HCT116 (cell line): ENCODE results near the gene OCRL. TPM values are rescaled to one million over a fixed set of nuclear protein-coding genes. Genes with fewer than 3 reads are reported as not detected.

Experiments
- ATAC-seq: fragments of 200-7000 bp; cut with Tn5 transposase; 2 replicates; pipeline ENCODE4 v1.9.1; 2020; ENCODE audit warnings: mild to moderate bottlenecking, moderate library complexity
- BruUV-seq: library from RNA; stranded (reverse); fragments of 400-500 nt; replicated peaks from 2 replicates; lab custom pipeline; 2021; lab: Mats Ljungman, UMichigan
- CTCF ChIA-PET: fragments of 300-600 bp; sonication (Branson Sonifier 250); formaldehyde crosslinking; loops from one replicate; lab custom pipeline; 2021; ENCODE audit warnings: antibody characterized with exemption; lab: Charles Lee
- POLR2A ChIA-PET: fragments of 300-600, 350-600 bp; sonication (Branson Sonifier 250); formaldehyde crosslinking; loops from one replicate; lab custom pipeline; 2021; ENCODE audit warnings: antibody characterized with exemption; lab: Charles Lee
- RAD21 ChIA-PET, 2 experiments: fragments of 300-600 bp; sonication (Branson Sonifier 250); formaldehyde crosslinking; loops; one replicate each; lab custom pipeline; 2023; ENCODE audit warnings: low total read pairs in 2 of 2; ENCODE audit not compliant: uncharacterized antibody in 2 of 2, unreplicated experiment in 2 of 2, low non-redundant PET in 1 of 2; lab: Charles Lee
- DNase-seq: peaks from one replicate; pipeline ENCODE4 v3.0.0-alpha.2; 2010; ENCODE audit warnings: low read depth, low spot score
- H2AFZ ChIP-seq: fragments of 200-600 bp; shearing (Covaris generic), sonication (generic); 2 replicates; pipeline ENCODE4 v1.6.1; 2017; ENCODE audit warnings: low read depth, mixed run types, mixed read lengths, antibody characterized with exemption, low read length; ENCODE audit not compliant: poor library complexity, severe bottlenecking
- H3K27ac ChIP-seq: 2 replicates; pipeline ENCODE4 v1.5.1; 2012; ENCODE audit warnings: low read depth, low read length
- H3K27me3 ChIP-seq: fragments of 200-600 bp; sonication (generic); 2 replicates; pipeline ENCODE4 v1.6.1; 2016; ENCODE audit warnings: mixed run types, low read length, mixed read lengths; ENCODE audit not compliant: insufficient read depth
- H3K36me3 ChIP-seq, 2 experiments: fragments of 200-500 bp in 1 of 2; fragments of 200-600 bp in 1 of 2; sonication (Bioruptor generic) in 1 of 2; sonication (generic) in 1 of 2; 2 replicates each; pipeline versions ENCODE4 v1.5.1 to v1.6.1; 2014 to 2016; ENCODE audit warnings: low read length in 2 of 2, inconsistent platforms in 1 of 2, mixed read lengths in 1 of 2, mixed run types in 1 of 2; ENCODE audit not compliant: insufficient read depth in 2 of 2, control insufficient read depth in 1 of 2
- H3K4me1 ChIP-seq, 2 experiments: fragments of 200-600 bp in 1 of 2; sonication (generic) in 1 of 2; 2 replicates each; pipeline versions ENCODE4 v1.5.1 to v1.6.1; 2012 to 2017; ENCODE audit warnings: low read length in 2 of 2, inconsistent platforms in 1 of 2, mild to moderate bottlenecking in 1 of 2, mixed read lengths in 1 of 2, mixed run types in 1 of 2, moderate library complexity in 1 of 2; ENCODE audit not compliant: insufficient read depth in 2 of 2, control insufficient read depth in 1 of 2
- H3K4me2 ChIP-seq: fragments of 200-600 bp; sonication (generic); 2 replicates; pipeline ENCODE4 v1.6.1; 2017; ENCODE audit warnings: mixed run types, low read length, mixed read lengths
- H3K4me3 ChIP-seq, 2 experiments: fragments of 200-600 bp in 1 of 2; sonication (generic) in 1 of 2; replicated peaks in 1 of 2; 2 replicates each; pipeline ENCODE4 v1.5.1; 2011 to 2016; ENCODE audit warnings: low read length in 2 of 2, control low read depth in 1 of 2, low read depth in 1 of 2, mild to moderate bottlenecking in 1 of 2, mixed read lengths in 1 of 2, mixed run types in 1 of 2
- H3K79me2 ChIP-seq: fragments of 200-600 bp; sonication (generic); 2 replicates; pipeline ENCODE4 v1.6.1; 2017; ENCODE audit warnings: mild to moderate bottlenecking, mixed run types, low read length, moderate library complexity, mixed read lengths; ENCODE audit not compliant: insufficient read depth
- H3K9ac ChIP-seq: fragments of 200-600 bp; sonication (generic); 2 replicates; pipeline ENCODE4 v1.6.1; 2016; ENCODE audit warnings: low read length, mixed read lengths
- H3K9me2 ChIP-seq: fragments of 200-600 bp; sonication (generic), shearing (Covaris generic); 2 replicates; pipeline ENCODE4 v1.6.1; 2017; ENCODE audit warnings: mixed run types, mild to moderate bottlenecking, moderate library complexity; ENCODE audit not compliant: insufficient read depth
- H3K9me3 ChIP-seq, 2 experiments: fragments of 200-500 bp in 1 of 2; fragments of 200-600 bp in 1 of 2; sonication (Bioruptor generic) in 1 of 2; sonication (generic) in 1 of 2; 2 replicates each; pipeline ENCODE4 v1.6.1; 2014 to 2017; ENCODE audit warnings: low read length in 2 of 2, mixed read lengths in 2 of 2, inconsistent platforms in 1 of 2, low read depth in 1 of 2, mild to moderate bottlenecking in 1 of 2, mixed run types in 1 of 2, moderate library complexity in 1 of 2; ENCODE audit not compliant: control insufficient read depth in 1 of 2, insufficient read depth in 1 of 2
- H4K20me1 ChIP-seq: fragments of 200-600 bp; sonication (generic), shearing (Covaris generic); 2 replicates; pipeline ENCODE4 v1.6.1; 2017; ENCODE audit warnings: mixed run types, mild to moderate bottlenecking, moderate library complexity; ENCODE audit not compliant: insufficient read depth
- ATF3 ChIP-seq: IDR thresholded peaks from 2 replicates; pipeline ENCODE4 v1.6.1; 2012
- FOSL1 ChIP-seq: IDR thresholded peaks from 2 replicates; pipeline ENCODE4 v1.6.1; 2012; ENCODE audit warnings: low read depth
- MAX ChIP-seq: IDR thresholded peaks from 2 replicates; pipeline ENCODE4 v1.6.1; 2012
- POLR2A ChIP-seq: IDR thresholded peaks from 2 replicates; pipeline ENCODE4 v1.7.0; 2011; ENCODE audit warnings: borderline replicate concordance; ENCODE audit not compliant: insufficient read depth, insufficient read length; ENCODE audit errors: extremely low read depth
- RAD21 ChIP-seq: IDR thresholded peaks from 2 replicates; pipeline ENCODE4 v1.6.1; 2012; ENCODE audit warnings: low read depth, mild to moderate bottlenecking
- REST ChIP-seq: IDR thresholded peaks from 2 replicates; pipeline ENCODE4 v1.6.1; 2012; ENCODE audit warnings: low read depth
- SRF ChIP-seq: IDR thresholded peaks from 2 replicates; pipeline ENCODE4 v1.6.1; 2012; ENCODE audit warnings: low read depth
- YY1 ChIP-seq: IDR thresholded peaks from 2 replicates; pipeline ENCODE4 v1.6.1; 2011; ENCODE audit warnings: low read length, low read depth, moderate library complexity, mild to moderate bottlenecking; ENCODE audit not compliant: insufficient replicate concordance; ENCODE audit errors: extremely low read depth
- ZFX ChIP-seq: fragments of 450-650 bp; IDR thresholded peaks from 2 replicates; pipeline ENCODE4 v1.6.1; 2017
- ZNF274 ChIP-seq: fragments of 200-500 bp; sonication (Bioruptor generic); IDR thresholded peaks from 2 replicates; pipeline ENCODE4 v1.6.1; 2014; ENCODE audit warnings: mild to moderate bottlenecking, low read depth, low read length, inconsistent platforms
- intact Hi-C: fragments of 100-400 bp; cut with micrococcal nuclease; formaldehyde crosslinking; loops from 2 replicates; pipeline ENCODE4 v1.10.0; 2022
- total RNA-seq: library from RNA; stranded (reverse); gene quantifications from one replicate; pipeline ENCODE4 v1.2.1, GENCODE V29; 2021; ENCODE audit not compliant: unreplicated experiment

The OCRL gene
- total RNA-seq, 1 experiment from 2014 or later, result 19.8 TPM

- intact Hi-C loops, result no loop called here
- Histone ChIP-seq H3K4me3 (no peak overlapping the region), H3K27me3 (no peaks in the 10 kb centered on the region), H4K20me1 (no peaks in the 10 kb centered on the region), H3K9me3 (no peaks in the 10 kb centered on the region), H3K36me3 (peaks cover 0 to 13% of the 10 kb centered on the region in 2 experiments; a peak in 2 of 4 replicates), H3K79me2 (no peaks in the 10 kb centered on the region), H3K27ac (no peak overlapping the region), H3K9me2 (no peaks in the 10 kb centered on the region), H3K9ac (no peak overlapping the region), H2AFZ (no peak overlapping the region), H3K4me1 (peaks cover 0 to 16% of the 10 kb centered on the region in 2 experiments; a peak in 2 of 4 replicates), H3K4me2 (no peak overlapping the region)
- no peak for ATAC-seq
- POLR2A ChIA-PET, result no interaction called here
- CTCF ChIA-PET, result no interaction called here
- RAD21 ChIA-PET, result no interaction called here
- no peak for TF ChIP-seq POLR2A
- TF ChIP-seq RAD21, result no peak
- no peak for TF ChIP-seq YY1
- TF ChIP-seq FOSL1, result no peak
- TF ChIP-seq MAX, result no peak
- no peak for TF ChIP-seq ZFX
- TF ChIP-seq SRF, result no peak
- TF ChIP-seq ZNF274, result no peak
- TF ChIP-seq ATF3, result no peak
- TF ChIP-seq REST, result no peak
- no TSS peak for BruUV-seq
- DNase-seq, result no peak
These were observed 45.2 kb upstream of the OCRL start for GRCh38 chrX:129494887-129495286.
